ENCODE measurements around the gene HPCAL1.
A peak's percentile ranks its signal among the peaks of the same experiment; 100 is the strongest.
"Not testable (repeated sequence)": the region's sequence is repeated elsewhere in the genome, so short reads cannot be mapped to it uniquely, and the experiment has no call there.

HPCAL1 gene

DNA sequence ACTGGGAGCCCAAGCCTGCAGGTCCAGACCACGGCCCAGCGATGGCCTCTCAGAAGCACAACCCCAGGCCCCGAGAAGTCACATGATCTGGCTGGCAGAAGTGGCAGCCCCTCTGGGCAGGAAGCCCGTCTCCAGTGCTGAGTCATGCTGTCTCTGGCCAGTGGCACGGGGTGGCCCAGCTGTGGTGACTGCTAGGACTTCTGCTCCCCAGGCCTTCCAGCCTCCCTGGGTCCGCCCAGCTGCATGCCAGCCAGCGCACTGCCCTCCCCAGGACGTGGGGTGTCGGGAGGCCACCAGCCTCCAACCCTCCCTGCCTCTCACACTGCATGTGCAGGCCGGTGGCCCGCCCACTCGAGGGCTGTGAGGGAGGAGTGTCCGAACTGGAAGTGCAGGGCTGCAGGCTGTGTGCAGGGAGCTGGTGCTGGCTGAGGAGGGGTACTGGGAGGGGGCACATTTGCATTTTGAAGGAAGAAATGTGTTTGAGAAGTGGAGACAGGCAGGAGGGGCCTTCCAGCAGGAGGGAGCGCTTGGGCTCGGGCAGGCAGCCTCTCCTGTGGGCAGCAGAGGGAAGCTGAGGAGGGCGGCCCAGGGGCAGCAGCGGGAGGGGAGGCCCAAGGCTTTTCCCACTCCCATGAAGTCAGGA, 17.0 kb upstream of the HPCAL1 start:
- DNase-seq = peak; percentile 29 to 49

DNA sequence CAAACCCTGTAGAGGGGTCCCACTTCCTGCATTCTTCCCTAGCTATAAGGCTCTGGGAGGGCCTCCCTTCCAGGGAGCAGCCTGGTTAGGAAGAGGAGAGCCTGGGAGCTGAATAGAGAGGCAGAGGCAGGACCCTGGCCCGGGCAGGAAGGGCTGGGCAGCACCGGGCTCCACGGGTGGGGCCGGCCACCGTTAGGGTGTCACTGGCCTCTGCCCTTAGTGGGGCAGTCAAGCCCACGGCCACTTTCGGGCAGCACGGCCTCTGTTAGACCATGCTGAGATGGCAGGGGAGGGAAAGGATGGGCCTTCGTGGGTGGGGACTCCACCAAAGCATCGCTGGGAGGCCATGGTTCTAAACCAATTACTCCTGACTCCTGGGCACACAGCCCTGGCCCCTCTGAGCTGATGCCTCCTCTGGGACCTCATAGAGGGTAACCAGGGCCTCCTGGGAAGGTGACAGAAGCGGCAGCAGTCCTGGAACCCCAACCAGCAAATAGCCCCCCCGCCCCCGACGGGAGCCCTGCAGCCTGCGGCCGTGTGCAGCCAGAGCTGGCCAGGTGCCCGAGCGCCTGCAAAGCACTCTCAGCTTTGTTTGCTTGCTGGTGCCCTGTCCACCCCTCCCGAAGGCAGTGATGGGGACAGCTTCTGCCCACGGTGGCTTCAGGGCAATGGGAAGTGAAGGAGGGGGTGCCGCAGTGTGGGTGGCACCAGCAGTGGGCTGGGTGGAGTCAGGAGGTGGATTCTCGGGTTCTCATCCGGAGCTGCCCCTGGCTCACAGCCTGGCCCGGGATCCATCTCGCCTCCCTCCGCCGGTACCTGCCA, 16.3 kb upstream of the HPCAL1 start:
- peak; percentile 74 to 84 for DNase-seq

DNA sequence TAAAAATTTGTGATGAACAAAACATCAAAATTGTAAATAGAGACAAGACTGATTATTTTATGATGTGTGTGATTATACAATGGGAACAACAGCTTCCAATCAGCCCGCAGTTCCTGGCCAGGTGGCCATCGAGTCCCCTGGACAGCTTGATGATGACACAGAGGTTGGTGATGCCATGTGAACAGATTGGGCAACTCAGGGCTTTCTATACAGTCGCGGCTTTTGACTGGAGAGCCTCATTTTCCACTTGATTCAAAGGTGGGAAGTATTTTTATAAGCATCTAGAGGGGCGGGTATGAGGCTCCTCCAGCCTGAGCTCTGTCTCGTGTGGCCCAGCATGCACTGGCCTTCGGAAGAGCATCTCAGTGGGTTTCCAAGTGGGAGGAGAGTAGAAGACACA, 14.9 kb upstream of the HPCAL1 start:
- no peak for DNase-seq

DNA sequence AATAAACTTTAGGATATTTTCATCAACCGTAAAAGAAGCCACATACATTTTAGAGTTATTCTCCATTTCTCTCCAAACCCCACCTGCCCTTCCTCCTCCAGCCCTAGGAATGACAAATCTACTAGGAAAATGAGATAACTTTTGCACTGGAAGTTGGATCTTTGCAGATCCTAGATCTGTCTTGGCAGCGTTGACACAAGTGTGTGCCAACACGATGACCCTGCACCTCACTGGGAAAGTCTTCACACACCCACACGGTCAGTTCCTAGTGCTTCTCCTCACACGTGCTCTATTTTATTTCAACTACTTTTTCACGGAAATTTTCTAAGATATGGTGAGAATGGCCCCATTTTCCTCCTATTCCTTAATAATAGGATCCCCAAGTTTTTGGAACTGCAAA, 14.1 kb upstream of the HPCAL1 start:
- DNase-seq = no peak

DNA sequence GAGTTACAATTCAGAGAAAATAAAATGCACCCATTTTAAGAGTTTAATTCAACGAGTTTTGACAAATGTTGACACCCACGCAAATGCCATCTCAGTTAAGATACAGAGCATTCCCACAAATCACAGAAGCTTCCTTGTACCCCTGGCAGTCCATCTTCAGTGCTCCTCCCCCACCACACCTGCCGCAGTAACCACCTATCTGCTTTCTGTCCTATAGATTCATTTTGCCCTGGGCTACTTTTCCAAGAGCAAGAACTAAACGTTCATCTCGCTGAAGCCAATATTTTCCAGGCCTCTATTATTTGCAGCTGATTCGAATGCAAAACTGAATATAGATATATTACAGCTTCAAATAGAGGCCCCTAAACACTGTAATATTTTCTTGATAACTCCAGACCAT, 13.4 kb upstream of the HPCAL1 start:
- no peak for DNase-seq

DNA sequence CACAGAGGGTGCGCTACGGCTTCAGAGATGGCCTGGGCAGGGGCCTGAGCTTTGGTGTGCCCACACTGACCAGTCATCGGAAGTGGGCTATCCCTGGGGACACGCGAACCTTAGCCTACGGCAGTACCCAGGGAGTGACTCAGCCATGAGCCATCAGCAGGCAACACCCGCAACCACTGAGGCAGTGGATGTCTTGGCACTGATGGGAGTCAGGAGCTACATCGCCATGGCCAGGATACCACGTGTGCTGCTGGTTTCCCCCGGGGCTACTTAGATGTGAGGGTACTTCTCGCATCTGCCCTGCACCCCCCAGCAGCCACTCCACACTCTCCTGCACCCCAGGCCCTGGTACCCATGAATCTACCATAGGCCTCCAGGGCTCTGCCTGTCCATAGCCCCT, 12.8 kb upstream of the HPCAL1 start:
- no peak for DNase-seq

DNA sequence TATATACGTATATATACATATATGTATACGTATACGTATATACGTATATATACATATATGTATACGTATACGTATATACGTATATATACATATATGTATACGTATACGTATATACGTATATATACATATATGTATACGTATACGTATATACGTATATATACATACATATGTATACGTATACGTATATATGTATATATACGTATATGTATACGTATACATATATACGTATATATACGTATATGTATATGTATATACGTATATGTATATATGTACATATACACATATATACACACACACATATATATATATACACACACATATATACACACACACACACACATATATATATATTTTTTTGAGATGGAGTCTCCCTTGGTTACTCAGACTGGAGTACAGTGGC, 11.3 kb upstream of the HPCAL1 start:
- not testable (repeated sequence) for DNase-seq

DNA sequence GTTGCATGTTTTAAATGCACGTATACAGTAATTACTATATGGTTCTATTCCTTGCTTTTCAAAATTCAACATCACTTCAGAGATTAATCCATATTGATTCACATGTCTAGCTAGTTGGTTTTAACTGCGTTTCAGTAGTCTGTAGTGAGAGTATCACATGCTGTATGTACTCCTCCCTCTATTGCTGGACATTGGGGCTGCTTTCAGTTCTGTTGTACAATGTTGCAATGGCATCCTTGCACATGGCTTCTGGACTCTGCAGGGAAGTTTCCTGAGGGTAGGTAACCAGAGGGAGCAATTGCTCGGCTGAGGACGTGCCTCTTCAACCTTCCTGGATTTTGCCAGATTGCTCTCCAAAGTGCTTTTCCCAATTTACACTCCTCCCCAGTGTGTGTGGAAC, 10.7 kb upstream of the HPCAL1 start:
- DNase-seq = no peak

DNA sequence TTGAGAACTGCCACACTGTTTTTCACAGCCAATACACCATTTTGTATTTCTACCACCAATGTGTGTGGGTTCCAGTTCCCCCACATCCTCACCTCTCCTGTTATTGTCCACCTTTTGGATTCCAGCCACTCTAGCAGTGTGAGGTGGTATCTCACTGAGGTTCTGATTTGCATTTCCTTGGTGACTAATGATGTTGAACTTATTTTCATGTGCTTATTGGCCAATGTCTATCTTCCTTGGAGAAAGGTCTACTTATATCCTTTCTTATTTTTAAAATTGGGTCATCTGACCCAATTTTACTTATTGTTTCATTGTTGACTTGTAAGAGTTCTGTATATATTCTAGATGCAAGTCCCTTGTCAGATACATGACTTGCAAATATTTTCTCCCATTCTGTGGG, 9.1 kb upstream of the HPCAL1 start:
- DNase-seq = no peak

DNA sequence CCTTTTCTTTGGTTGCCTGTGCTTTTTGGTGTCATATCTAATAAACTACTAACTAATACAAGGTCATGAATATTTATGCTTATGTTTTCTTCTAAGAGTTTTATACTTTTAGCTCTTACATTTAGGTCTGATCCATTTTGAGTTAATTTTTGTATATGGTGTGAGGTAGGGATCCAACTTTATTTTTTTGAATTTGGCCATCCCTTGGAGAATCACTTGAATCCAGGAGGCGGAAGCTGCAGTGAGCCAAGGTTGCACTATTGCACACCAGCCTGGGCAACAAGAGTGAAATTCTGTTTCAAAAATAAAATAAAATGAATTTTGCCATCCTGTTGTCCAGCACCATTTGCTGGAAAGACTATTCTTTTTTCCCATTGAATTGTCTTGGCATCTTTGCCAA, 8.6 kb upstream of the HPCAL1 start:
- no peak for DNase-seq

DNA sequence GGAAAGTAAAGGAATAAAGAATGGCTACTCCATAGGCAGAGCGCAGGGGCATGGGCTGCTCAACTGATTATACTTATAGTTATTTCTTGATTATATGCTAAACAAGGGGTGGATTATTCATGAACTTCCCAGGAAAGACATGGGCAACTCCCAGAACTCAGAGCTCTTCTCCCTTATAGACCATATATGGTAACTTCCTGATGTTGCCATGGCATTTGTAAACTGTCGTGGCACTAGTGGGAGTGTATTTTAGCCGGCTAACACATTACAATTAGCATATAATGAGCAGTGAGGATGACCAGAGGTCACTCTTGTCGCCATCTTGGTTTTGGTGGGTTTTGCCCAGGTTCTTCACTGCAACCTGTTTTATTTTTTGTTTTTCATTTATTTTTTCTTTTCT, 7.1 kb upstream of the HPCAL1 start:
- DNase-seq = not testable (repeated sequence)

DNA sequence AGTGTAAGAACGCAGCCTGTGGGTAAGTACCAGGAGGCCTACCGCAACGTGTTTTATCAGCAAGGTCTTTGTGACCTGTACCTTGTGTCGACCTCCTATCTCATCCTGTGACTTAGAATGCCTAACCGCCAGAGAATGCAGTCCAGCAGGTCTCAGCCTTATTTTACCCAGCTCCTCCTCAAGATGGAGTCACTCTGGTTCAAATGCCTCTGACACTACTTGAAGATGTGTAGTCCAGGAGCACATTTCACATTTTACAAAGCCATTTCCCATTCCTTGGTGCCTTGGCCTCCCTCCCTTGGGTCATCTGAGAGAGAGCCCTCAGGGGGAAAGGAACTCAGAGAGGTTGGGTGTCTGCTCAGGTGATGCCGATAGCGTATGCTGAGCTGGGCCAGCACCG, 6.6 kb upstream of the HPCAL1 start:
- no peak for DNase-seq

DNA sequence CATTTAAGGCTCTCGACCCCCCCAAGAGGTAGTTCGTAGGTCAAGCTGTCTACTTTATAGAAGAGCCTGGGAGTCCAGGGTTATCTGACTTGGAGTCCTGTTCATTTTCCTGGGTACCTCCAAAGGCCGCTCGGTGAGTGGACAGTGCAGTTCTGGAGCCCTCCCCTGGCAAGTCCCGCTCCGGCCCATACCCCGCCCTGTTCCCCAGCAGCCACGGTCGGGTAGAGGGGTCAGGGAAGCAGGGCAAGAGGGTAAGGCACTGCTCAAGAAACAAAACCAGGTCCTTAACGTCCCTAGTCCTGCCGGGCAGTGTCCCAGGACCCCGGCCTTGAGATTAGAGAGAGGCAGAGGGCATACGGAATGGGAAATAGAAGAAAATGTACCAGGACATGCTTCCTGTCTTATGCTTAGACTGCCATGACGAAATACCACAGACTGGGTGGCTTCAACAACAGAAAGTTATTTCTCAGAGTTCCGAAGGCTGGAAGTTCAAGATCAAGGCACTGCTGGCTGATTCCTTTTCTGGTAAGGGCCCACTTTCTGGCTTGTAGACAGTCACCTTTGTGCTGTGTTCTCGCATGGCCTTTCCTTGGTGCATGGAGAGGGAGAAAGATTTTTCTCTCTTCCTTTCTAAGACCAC, 5.4 kb upstream of the HPCAL1 start:
- no peak for DNase-seq

DNA sequence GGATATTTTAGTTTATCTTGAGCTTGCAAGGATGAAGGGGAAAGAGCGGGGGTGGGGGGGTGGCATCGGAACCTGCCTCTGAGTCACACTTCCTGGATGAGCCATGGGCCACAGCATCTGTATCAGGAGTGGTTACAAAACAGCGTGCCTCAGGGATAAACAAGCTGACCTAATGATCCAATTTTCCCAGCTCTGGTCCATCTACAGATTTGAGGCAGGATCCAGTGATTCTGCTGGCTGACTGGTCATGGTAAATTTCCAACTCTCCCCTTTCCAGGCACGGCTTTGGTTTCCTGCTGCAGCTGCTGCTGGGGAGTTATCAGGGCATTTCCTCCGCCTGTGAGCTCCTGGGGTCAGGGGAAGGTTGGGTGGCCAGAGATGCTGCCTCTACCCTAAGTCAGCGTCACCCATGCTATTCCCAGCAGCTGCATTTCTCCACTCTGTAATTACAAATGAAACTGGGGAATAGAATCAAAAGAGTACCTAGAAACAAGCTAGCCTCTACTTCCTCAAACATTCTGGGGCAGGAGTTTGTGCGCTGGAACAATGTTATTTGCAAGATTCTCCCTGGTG, 4.7 kb upstream of the HPCAL1 start:
- no peak for DNase-seq

DNA sequence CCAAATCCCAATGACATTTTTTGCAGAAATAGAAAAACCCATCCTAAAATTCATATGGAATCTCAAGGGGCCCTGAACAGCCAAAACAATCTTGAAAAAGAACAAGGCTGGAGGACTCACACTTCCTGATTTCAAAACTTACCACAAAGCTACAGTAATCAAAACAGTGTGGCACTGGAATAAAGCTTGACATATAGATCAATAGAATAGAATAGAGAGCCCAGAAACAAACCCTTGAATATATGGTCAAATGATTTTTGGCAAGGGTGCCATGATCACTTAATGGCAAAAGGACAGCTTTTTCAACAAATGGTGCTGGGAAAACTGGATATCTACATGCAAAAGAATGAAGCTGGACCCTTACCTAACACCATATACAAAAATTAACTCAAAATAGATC, 3.9 kb upstream of the HPCAL1 start:
- not testable (repeated sequence) for DNase-seq

DNA sequence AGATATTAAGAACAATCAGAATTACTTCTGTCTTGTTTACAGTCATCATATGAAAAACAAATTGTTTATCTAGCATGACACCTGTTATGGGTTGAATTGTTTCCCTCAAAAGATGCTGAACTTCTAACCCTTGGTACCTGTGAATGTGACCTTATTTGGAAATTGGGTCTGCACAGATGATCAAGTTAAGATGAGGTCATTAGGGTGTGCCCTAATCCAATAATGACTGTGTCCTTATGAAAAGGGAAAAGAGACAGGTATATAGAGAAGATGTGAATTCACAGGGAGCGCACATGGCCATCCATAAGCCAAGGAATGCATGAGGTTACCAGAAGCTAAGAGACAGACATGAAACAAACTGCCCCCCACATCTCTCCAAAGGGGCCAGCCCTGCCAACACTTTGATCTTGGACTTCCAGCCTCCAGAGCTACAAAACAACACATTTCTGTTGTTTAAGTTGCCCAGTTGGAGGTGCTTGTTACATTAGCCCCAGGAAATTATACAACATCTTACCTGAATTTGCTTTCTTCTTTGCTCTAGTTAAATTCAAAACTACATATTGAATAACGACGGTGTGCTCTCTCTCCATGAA, 2.3 kb upstream of the HPCAL1 start:
- no peak for DNase-seq

DNA sequence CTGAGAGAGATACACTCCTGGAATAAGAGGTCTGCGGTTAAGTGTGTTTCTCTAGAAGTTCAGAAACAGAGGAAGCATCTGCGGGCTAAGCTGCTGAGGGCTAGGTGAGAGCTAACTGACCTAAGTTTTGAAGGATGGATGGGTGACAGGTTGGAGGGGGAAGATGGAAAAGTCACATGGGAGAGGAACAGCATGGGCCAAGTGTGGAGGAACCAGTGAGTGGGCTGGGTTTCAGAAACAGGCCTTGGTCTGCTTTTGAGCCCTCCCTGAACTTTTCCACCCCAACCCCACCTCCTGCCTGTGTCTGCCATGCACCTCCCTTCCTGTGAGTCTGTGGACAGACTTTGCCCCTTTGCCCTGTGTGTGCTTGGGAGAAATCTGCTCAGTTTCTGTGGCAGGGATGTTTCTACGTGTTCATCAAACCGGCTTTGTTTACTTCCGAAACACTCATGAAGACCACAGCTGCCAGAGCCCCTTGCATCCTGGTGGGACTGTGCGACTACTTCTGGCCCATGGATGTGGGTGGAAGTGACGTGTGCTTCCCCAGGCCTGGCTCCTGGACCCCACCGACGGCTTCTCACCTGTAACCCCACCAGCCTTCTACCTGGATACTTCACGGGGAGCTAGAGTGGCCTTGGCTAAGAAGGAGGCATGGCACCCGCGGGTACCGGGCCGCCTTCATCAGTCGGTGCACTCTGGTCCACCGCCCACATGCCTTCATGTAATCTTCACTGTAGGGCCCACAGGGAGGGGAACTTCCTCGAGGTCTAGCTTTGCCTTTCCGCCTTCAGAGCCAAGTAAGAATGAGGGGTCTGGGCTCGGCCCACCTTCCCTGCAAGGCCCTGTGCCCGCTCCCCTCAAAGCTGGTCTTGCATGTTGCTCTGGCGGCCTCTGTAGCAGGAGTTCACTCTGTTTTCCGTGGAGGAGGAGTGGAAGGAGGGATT, 1.4 kb upstream of the HPCAL1 start:
- DNase-seq = no peak

DNA sequence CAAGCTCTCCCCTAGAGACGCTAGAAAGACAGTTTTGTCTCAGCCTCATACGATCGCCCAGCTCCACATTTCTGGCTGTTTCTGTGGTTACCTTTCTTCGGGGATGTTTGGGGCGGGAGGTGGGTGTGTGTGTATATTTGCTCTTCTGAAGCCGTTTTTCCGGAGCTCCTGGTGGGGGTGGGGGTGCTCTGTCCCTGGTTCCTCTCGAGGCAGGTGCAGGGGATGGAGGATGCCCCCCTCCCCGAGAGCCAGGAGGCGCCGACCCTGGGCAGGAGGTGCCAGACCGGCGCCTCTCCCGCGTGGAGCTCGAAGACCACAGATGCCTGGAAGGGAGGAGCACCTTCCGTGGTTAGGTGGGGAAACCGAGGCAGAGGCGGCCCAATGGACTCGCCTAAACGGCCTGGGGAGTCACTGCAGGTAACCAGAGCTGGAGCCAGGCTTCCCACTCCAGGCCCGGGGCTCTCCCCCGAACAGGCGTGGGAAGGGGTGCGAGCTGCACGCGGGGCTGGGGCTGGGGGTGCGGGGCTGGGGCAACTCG, 694 bp upstream of the HPCAL1 start:
- peak in 1 of 2 experiments; percentile 48 for DNase-seq

DNA sequence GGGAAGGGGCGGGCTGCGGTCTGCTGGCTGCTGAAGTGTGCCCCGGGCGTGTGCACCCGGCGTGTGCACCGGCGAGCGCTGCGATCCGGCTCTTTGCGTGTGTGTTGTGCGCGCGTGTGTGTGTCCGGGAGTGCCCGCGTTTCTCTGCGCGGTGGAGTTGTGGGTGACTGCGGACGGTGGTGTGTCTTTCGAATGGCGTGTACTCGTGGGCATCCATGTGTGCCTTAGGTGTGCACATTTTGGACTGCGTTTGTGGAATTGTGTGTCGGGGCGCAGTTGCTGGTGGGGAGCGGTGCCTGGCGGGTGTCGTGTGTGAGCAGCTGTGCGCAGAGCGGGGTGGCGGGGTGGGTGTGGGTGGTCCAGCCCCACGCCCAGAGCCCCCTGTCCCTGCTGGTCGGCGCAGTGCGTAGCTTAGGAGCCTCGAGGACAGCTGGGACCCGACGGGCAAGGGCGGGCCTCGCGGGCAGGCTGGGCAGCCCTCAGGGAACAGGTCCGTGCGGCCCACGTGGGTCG, 533 bp downstream of the HPCAL1 start:
- no peak for DNase-seq

DNA sequence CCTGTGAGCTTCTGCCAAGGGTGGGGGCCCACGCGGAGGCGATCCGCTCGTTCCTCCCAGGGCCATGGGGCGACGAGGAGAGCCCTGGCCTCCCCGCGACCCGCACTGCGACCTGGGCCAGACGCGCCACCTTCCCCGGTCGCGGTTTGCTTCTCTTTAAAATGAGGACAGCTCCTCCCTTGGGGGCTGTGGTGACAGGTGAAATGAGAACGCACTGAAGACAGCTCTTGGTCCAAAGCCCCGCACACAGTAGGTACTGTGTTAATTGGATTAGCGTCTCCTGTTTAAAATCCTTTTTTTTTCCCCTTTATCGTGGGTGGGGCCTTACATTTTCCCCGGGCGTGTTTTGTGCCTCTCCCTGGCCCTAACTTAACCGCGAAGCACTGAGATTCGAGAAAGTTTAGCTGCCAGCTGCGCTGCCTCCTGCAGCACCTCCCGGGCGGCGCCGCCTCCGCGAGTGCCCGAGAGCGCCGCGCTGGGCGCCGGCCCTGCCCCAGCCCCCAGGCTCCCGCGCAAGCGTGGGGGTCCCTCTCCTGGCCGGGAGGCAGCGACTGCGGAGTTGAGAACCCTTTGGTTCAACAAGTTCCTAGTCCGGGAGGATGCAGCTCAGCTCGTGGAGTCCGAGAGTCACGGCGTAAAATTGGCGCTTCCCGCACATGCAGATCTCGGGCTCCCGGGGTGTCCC, 1.1 kb downstream of the HPCAL1 start:
- no peak for DNase-seq
